HT-29 (cell line): ENCODE data around the gene SQSTM1. TPM values are rescaled to one million over a fixed set of nuclear protein-coding genes. Genes with fewer than 3 reads are reported as not detected.

Experiments
- DNase-seq: peaks from one replicate; pipeline ENCODE4 v3.0.0-alpha.2; 2015; ENCODE audit warnings: low spot score
- total RNA-seq: library from RNA; depleted of rRNA; stranded (reverse); fragments of >200 nt; shearing (Covaris generic); gene quantifications from 2 replicates; pipeline ENCODE4 v1.2.3, GENCODE V29; 2014

The SQSTM1 gene
- total RNA-seq, 1 experiment from 2014 or later, result 1,334 TPM

DNA sequence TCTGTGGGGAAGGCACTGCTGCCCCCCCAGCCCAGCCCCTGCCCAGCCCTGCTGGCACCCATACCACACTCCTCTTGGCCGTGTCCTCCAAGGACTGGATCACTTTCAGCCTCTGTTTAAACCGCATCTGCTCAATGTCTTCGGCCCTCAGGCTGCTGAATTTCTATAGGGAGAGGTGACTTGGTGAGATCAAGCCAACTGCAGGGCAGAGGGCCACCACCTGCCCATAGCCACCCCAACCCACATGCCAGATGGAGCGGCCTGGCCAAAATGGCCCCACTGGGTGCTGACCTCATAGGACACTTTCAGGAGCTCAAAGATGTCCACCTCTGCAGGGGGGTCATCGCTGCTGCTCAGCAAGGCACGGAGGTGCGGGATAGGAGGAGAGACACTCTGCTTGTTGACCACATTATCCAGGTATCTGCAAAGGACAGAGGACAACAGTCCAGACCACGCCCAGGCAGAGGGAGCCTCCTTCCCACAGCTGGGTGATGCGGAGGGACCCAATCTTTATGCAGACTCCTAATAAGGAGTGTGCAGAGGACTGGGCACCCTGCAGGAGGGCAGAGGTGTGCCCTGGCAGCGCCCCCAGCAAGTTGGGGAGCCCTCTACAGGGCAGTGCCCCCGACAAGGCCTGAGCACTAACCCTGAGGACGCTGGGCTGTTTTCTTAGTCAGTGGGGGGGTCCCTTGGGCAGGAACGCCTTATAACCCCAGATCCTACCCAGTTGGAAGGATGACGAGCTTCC is 52.3 kb downstream of the SQSTM1 start:
- DNase-seq, result no peak

DNA sequence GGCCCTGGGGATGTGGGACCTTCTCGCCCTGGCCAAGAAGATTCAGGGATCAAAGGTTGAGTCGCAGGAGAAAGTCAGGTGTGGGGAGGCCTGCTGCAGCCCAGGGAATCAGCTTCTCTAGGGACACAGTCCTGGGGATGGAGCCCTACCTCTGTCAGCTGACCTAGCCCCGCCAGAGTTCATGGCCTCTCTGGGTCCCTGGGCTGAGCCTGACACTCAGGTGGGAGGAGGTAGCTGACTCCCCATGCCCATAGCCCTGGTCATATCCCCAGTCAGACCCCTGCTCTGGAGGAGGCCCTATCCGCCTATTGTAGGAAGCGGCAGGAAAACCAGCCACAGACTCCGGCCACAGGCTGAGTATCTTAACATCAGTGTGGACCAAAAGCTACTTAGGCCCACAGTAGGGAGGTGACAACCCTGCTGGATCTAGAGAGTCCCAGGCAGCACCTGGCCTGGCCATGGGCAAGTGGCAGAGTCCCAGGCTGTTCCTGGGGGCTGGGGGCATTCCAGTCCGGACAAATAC is 52.9 kb downstream of the SQSTM1 start:
- DNase-seq, result no peak

DNA sequence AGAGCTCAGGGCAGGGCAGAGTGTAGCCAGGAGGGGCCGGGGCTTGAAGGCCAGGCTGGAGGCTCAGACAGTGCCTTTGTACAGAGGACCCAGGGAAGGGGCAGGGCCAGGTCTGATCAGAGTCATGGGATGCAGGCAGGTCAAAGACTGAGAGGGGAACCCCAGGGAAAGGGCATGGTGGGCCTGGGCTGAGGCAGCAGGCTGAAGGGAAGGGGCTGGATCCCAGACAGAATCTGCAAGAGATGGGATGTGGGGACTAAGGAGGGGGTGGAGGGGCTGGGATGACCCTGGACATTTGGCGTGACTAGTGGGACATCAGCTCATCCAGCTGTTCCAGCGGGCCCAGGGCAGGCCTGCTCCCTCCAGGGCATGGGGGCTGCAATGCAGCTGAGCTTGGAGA is 53.4 kb downstream of the SQSTM1 start:
- DNase-seq, result no peak

DNA sequence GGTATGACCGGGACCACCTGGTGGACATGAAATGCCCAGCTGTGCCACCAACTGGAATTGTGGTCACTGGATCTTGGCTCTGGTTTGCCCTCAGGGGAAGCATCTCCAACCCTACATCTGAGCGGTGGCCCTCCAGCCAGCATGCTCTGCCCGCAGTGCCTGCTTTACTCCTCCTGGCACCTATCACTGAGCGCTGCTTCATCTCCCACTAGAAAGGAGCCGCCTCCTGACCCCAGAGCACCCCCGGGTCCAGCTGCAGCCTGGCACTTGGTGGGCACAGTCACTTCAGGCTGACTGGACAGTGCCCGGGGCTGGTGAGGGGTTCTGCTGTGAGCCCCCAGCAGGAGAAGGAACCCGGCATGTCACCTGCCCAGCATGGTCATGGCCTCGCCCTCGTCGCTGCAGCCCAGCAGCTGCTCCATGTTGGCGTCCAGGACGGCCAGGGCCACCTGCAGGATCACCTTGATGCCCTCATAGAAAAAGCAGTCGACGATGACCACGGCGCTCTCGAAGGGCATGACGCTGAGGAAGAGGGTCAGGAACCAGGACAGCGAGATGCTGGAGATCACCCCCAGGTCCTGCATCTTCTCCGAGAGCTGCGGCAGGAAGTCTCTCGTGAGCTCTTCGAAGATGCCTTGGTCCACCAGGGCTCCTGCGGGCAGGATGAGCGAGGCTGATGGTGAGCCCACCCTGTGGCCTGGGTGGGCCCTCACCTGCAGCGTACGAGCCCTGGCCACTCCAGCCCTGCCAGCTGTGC is 54.0 kb downstream of the SQSTM1 start:
- no peak for DNase-seq

DNA sequence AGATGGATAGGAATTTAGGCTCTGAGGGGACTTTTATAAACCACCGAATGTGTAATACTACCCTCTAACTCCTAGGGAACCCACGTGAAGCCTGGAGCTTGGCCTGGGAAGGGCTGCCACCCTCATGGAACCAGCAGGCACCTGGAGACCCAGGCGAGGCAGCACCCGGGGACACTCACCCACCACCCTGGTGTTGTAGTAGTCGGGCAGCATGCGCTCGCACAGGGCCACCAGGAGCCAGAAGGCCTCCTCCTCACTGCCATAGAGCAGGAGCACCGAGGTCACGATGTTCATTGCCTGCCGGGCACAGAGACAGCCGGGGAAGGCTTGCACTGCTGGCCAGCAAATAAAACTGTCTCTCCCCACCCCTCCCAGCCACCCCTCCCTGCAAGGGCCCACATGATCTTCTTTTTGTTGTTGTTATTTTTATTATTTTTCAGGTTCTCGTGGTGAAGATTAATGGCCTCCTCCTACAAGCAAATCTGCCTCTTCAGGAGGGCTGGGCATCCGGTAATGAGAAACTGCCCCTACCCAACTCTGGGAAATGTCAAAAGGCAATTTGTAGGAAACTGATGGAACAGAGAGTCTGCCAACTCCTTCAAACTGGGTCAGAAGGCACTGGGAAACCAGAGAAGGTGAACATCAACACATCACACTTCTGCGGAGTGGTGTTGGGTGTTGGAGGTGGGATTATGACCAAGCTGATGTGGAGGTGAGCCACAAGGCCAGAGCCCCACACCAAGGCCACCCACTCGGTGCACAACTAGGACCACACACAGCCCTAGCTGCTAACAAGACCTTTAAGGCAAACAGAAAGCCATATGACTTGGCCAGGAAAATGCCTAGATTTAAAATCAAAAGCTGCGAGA is 55.3 kb downstream of the SQSTM1 start:
- no peak for DNase-seq

DNA sequence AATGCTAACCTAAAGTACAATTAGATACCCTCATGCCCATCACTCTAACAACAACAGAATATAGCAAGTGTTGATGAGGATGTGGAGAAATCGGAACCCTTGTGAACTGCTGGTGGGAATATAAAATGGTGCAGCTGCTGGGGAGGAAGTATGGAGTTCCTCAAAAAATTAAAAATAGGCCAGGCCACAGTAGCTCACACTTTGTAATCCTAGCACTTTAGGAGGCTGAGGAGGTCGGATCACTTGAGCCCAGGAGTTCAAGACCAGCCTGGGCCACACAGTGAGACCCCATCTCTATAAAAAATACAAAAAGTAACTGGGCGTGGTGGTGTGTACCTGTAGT is 55.9 kb downstream of the SQSTM1 start:
- no peak for DNase-seq

DNA sequence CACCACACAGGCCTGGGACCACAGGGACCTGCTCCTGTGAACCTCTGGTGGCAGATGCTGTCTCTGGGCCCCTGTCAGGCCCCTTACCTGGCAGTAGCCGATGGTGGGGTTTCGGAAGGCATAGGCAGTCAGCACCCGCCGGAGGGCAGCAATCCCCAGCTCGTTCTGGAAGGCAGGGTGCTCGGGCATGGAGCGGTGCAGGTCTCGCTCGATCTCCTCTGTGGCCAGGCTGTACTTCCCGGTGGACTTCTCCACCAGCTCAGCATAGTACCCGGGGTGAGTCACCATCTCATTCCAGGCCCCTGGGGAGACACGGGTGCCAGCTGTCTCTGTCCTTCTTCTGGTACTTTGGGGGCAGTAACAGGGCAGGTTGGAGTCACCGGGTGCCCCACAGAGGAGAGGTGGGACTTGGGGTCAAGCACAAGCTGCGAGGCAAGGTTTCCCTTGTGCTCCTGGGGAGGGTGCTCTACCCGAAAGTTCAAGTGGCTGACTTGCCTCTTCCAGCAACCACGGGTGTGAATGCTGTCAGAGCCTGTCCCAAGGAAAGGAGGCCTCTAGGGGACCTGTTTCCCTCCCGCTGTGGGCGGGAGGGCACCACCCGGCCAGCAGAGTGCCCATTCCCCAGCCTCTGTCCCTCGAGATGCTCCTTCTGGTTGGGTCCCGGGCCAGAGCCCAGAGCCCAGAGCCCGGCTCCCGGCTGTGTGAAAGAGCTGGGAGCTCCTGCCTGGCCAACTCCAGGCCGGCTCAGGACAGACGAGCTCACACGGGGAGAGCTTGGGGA is 57.7 kb downstream of the SQSTM1 start:
- DNase-seq, result no peak

DNA sequence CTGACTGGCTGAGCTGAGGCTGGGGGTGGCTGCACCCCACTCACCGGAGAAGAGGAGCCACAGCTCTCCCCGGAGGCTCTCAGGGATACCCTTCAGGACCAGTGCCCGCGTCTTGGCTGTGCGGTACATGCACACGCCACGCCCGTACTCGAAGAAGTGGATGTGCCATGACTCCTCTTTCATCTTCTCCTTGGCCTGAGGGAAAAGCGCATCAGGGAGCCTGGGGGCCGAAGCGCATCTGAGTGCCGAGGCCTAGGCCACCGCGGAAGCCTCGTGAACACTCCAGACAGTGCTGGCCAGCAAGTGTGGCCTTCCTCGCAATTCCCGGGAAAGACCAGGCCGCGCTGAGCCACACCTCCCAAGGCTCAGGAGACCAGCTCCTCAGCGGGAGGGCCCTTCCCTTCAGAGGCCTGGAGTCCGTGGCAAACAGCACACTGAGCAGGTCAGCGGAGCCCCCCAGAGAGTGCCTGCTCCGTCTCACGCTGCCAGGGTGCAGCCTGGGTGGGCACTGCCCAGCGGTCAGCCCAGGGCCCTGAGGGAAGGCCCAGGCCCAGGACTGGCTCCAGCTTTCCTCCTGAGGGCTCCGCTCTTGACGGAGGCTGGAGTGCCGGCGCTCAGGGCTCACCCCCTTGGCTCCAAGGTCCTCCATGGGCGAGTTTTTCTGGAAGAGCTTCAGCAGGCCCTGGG is 58.4 kb downstream of the SQSTM1 start:
- DNase-seq, result no peak

DNA sequence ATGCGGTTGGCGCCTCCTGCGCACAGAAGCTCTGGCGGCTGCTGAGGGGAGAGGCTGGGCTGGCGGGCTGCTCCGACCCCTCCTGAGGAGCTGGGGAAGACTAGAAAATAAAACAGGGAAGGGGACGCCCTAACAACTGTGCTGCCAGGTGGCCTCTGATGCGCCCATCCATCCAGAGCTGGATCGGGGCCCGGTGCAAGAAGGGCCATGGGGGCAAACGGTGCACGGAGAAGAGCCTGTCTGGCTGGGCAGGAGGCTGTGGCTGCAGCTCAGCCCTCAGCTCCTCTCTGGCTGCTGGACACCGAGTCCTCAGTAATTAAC is 58.9 kb downstream of the SQSTM1 start:
- no peak for DNase-seq

DNA sequence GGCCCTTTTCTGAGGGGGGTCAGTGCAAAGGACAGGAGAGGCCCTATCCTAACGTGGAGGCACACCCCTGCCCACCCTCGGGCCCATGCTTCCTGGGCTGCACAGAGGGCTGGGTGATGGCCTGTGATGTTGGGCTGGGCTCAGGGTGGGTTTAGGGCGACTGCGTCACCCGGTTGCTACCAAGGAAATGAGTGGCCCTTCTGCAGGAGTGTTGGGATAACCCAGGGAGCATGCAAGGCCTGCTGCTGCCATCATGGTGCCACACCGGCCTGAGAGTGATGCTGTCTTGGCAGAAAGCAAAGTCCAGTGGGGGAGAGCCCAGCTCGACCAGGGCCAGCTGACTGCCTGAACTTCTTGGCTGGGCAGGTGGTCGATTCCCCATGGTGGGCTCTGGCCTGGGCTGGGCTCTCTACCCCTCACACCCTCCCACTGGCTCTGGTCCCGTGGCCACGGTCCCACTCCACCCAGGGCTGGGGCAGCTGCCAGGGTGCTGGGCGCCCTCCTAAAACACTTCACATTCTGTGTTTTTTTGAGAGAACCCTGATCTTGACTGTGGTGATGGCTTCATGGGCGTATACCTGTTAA is 59.5 kb downstream of the SQSTM1 start:
- no peak for DNase-seq

DNA sequence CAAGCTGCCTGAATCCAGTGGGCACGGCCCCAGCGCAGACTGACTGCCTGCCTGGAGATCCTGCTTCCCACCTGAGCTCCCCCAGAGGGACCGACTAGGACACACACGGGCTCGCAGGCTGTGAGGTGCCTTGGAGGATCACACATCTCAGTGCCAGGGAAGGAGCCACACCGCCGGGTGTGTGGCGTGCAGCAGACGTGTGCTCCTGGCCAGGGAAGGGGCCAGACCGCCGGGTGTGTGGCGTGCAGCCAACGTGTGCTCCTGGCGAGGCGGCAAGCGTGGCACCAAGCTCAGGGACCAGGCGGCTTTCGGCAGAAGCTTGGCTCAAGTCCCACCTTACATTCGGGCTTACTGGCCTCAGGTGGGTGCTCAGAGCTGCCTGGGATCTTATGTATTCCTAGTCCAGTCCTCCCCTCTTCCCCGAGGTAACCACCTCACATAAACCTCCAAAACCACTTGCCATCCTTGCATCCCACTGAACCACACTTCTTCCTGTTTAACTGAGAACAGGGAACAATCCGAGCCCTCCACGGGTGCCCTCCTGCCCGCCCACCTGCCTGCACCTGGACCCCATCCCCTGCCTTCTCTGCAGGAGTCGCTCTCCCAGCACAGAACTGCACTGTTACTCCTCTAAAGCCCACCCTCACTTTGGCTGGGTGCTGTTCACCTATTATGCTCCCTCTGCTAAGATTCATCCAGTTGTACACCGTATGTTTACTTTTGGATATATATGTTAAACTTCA is 60.3 kb downstream of the SQSTM1 start:
- no peak for DNase-seq

DNA sequence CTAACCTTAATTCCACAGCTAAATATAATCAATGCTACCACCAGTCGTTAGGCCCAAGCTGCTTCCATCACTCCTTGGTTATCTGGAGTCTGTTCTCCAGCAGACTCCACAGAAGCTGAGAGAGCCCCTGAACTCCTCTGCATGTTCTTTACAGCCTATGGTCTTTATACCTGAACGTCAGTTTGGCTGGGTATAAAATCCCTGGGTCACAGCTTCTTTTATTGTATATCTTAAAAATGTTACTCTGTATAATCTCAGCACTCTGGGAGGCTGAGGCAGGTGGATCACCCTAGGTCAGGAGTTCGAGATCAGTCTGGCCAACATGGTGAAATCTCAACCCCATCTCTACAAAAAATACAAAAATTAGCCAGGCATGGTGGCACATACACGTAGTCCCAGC is 61.6 kb downstream of the SQSTM1 start:
- DNase-seq, result no peak

DNA sequence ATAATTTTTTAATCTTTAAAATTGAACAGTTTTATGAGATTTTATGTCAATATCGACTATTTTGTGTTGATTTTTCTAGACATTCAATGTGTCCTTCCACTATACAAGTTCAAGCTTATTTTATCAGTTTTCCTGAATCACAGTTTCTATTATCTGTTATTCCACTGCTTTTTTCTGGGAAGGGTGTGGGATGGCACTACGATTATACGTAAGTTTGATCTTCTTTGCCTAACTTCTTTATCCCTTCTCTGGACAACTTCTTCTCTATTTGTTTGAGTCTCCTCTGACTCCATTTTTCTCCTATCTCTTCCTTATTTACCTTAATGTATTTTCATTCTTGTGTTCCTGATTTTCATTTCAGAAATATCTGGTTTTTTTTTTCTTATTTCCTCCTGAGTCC is 62.5 kb downstream of the SQSTM1 start:
- no peak for DNase-seq

DNA sequence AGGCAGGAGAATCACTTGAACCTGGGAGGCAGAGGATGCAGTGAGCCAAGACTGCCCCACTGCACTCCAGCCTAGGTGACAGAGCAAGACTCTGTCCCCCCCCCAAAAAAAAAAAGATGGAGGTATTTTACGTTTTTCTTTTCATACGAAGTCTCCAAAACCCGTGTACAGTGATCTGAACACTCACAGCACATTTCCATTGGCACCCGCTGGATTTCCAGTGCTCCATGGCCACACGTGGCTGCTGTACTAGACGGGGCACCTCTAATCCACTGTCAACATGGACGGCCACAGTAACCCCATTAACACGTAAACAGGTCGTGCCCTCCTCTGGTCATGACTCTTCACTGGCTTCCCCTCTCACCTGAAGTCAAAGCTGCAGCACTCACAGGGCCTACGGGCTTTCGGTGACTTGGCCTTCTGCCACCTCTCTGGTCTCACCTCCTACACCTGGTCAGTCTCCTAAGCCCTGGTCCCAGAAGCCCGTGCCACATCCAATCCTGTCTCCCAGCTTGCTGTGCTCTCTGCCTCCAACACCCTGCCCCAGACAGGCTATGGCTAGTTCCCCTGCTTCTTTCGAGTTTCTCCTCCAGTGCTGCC is 64.9 kb downstream of the SQSTM1 start:
- DNase-seq, result no peak

DNA sequence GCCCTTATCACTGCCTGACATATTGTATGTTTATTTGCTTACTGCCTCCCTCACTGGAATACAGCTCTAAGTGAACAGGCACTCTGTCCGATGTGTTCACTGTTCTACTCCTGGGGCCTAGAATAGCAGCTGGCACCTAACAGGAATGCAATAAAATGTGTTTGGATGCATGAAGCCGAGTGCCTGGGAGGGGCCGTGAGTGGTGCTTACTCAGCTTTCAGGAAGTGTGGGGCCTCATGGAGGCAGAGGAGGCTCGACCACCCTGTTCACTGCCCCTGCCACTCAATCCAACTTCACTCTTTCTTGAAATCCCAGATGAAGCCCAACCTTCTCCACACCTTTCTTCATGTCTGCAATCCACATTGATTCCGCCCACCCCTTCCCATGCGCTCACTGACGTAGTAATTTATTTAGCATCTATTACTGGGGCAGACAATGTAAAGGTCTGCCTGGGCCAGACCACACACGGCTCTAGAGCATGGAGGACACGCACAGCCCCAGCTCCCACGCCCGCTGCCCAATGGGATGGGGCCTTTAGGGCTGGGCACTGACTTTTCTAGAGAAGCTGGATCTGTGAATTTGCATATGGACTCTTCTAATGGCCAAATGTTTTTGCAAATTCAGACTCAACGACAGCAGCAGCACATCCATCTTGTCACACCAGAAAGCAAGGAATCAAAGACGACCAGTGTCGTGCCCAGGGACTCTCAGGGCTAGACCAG is 65.6 kb downstream of the SQSTM1 start:
- DNase-seq, result no peak

DNA sequence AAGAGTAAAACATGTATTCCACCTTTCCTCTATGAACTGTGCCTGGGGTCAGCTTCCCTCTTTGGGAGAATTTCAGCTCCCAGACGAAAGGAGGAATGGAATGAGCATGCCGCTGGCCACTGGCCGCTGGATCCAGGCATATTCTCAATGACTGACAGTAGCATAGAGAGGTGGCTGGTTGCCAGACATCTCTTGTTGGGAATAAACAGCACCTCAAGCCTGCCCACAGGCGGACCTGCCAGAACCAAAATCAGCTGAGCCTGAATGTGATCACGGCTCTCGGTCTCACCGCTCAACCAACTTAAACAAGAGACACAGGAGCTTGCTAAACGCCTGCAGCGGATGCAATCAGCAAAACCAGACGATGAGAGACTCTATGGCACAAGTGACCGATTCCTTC is 66.4 kb downstream of the SQSTM1 start:
- DNase-seq, result no peak
